HG02973 (cell line): ENCODE measurements around the gene CBX1.

ENCODE experiments used
- ATAC-seq: cut with Tn5 transposase; IDR thresholded peaks from one replicate; pipeline ENCODE4 v1.9.1; 2021; ENCODE audit warnings: moderate library complexity; ENCODE audit not compliant: unreplicated experiment

Gene CBX1

GRCh38 chr17:48101012-48101720, at the start of gene CBX1:
Gene CBX1 (minus strand): TSS chr17:48101478. CDS start chr17:48077004, 24,474 bp downstream.
- ATAC-seq: peak; percentile 86

- ATAC-seq: no peak
Measured at GRCh38 chr17:48150597-48151001, 49.3 kb upstream of the CBX1 start.

GRCh38 chr17:48149787-48150463, 48.6 kb upstream of the CBX1 start:
- ATAC-seq: no peak

DNA sequence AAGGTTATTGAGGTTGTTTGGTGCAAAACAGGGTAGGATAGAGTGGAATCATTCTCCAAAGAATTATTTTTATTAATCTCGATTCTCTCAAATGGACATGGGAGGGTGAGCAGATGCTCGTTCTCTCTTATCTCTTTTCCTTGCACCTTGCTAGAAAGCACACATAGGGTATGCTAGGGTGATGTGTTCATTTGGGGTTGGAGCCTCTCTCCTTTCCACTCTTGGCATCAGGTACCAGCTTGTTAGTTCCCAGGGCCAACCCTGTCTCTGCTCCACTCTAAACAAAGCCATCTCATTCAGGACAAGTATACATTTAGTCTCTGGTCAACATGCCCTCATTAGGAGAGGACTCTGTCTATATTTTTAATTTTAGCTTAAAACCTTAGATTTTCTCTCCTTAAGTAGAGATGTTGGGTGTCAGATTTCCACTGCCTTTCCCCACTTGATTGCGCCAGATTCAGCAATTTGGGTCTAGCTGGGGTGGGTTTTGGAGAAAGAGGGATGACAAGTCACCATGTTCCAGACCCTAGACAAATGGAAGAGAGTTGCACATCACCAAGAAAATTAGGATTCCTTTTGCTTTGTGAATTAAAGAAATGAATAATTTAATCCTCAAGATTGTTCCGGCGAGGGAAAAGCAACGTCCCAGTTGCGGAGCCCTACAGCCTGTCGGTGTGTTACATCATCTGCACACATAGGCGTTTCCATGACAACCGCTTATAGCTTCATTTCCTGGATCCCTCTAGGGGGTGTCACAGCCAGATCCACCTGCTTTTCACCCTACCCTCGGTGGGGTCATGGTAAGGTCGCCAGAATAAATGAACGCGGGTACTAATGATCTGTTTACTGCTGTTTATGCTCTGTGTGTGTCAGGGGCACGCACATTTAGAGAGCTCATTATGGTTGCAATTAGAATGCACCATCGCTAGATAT, 47.8 kb upstream of the CBX1 start:
- no peak for ATAC-seq

- no peak for ATAC-seq
Measured at GRCh38 chr17:48148029-48148770, 46.9 kb upstream of the CBX1 start.

- no peak for ATAC-seq
Measured at GRCh38 chr17:48144976-48145798, 43.9 kb upstream of the CBX1 start.

GRCh38 chr17:48144231-48144630, 43.0 kb upstream of the CBX1 start:
- ATAC-seq: no peak

GRCh38 chr17:48143629-48144028, 42.4 kb upstream of the CBX1 start:
- ATAC-seq: no peak

DNA sequence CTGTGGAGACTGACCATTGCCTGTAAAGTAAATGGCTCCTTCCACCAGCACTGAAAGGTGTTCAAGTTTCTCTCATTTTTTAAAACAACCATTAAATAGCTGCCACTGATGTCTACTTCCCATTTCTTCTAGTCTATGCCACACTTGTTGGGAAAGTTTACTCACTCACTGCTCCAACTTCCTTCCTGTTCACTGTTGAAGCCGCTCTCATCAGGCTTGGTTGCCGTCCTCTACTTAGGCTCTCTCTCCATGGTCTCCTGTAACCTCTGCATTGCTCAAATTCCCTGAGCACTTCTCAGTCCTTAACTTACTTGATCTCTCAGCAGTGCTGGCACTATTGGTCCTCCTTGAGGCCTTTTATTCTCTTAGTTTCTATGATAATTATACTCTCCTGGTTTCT, 38.7 kb upstream of the CBX1 start:
- no peak for ATAC-seq

GRCh38 chr17:48137656-48138055, 36.4 kb upstream of the CBX1 start:
- ATAC-seq: no peak

- ATAC-seq: no peak
Measured at GRCh38 chr17:48134912-48135480, 33.7 kb upstream of the CBX1 start.

- ATAC-seq: no peak
Measured at GRCh38 chr17:48132385-48132784, 31.1 kb upstream of the CBX1 start.

- no peak for ATAC-seq
Measured at GRCh38 chr17:48131216-48131824, 30.0 kb upstream of the CBX1 start.

DNA sequence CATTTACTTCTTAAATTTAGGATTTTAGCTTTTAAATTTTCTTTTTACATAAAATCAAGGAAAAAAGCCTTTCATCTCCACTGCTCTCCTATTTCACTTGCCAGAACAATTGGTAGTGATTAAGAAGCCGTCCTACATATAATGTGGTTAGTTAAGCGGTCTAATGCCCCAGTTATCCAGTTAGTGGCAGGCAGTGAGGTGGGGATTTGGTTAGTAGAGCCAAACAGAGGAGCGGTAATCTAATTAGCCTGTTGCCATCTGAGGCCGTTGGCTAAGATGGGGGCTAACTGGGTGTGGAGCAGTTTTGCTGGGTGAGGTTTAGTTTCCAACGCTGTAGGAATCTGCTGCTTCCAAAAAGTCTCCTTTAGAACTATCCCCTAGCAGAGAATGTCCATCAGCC, 28.7 kb upstream of the CBX1 start:
- no peak for ATAC-seq

GRCh38 chr17:48128400-48128799, 27.1 kb upstream of the CBX1 start:
- ATAC-seq: no peak

GRCh38 chr17:48127371-48128051, 26.2 kb upstream of the CBX1 start:
- ATAC-seq: no peak

DNA sequence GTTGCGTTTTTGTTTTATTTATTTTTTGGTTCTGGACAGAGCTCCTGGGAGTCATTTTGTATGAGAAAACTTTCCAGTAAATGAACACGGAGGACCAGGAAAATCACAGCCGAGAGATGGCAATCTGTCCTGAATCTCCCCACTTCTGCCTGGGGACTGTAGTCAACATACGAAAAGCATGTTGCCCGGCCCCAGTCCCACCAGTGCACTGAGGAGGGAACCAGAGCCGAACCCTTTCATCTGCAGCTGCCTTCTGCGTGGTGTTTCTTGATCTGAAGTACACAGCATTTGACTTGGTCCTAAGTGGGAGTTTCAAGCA, 25.2 kb upstream of the CBX1 start:
- ATAC-seq: no peak

DNA sequence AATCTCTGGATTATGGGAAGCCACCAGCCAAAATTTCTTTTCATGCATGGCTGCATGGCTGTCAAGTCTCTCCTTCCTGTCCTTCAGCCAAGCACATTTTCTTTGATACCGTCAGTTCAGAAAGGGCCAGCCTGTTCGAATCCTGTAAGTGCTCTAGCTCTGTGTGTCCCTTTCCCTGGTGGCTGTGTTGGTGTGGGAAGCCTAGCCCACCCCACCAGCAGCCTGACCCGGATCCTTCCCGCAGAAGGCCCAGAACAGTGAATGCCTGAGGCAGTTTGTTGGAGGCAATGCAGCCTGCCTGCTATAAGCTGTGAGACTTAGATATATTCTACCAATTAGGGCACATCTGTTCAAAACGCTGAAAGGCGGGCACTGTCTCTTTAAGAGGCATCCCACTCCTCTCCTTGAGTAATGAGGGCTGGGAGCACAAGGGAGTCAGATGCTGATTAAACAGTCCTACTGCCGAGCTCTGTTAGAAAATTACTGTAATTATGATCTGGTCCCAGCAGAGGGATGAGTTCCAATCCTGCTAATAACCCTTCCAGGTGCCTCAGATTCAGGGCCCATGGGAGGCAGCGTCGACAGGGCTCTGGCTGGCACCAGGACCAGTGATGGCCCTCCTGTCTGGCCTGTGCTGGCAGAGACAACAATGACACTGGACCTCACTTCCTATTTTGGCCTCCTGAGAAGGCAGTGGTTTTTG, 24.7 kb upstream of the CBX1 start:
- no peak for ATAC-seq
